ENCODE measurements around the gene TBX18.

TBX18 gene

GRCh38 chr6:84764332-84765049 is at the start of gene TBX18:
Gene TBX18, minus strand, starts transcription at chr6:84764598. Its CDS starts 417 bp downstream, at chr6:84764181.
- peak in 8 of 51 donors; percentile 7 to 33 (median 16) for DNase-seq

- no peak for DNase-seq
Observed at GRCh38 chr6:84811351-84811750, 47.0 kb upstream of the TBX18 start.

- DNase-seq: no peak
Observed at GRCh38 chr6:84809455-84809854, 45.1 kb upstream of the TBX18 start.

GRCh38 chr6:84808491-84809061 is 44.2 kb upstream of the TBX18 start:
- no peak for DNase-seq

GRCh38 chr6:84805145-84805544 is 40.7 kb upstream of the TBX18 start:
- DNase-seq: no peak

- no peak for DNase-seq
Observed at GRCh38 chr6:84804720-84805119, 40.3 kb upstream of the TBX18 start.

GRCh38 chr6:84801250-84801649 is 36.9 kb upstream of the TBX18 start:
- no peak for DNase-seq

- DNase-seq: no peak
Observed at GRCh38 chr6:84798257-84798656, 33.9 kb upstream of the TBX18 start.

- DNase-seq: no peak
Observed at GRCh38 chr6:84796343-84796742, 31.9 kb upstream of the TBX18 start.

GRCh38 chr6:84791927-84792326 is 27.5 kb upstream of the TBX18 start:
- DNase-seq: no peak

- DNase-seq: no peak
Observed at GRCh38 chr6:84791233-84791632, 26.8 kb upstream of the TBX18 start.

GRCh38 chr6:84789170-84789569 is 24.8 kb upstream of the TBX18 start:
- no peak for DNase-seq

- no peak for DNase-seq
Observed at GRCh38 chr6:84788689-84789088, 24.3 kb upstream of the TBX18 start.

- no peak for DNase-seq
Observed at GRCh38 chr6:84785671-84786070, 21.3 kb upstream of the TBX18 start.

- no peak for DNase-seq
Observed at GRCh38 chr6:84779917-84780316, 15.5 kb upstream of the TBX18 start.

GRCh38 chr6:84779380-84779779 is 15.0 kb upstream of the TBX18 start:
- DNase-seq: no peak

- no peak for DNase-seq
Observed at GRCh38 chr6:84777888-84778287, 13.5 kb upstream of the TBX18 start.

GRCh38 chr6:84776392-84776791 is 12.0 kb upstream of the TBX18 start:
- no peak for DNase-seq

GRCh38 chr6:84775751-84776150 is 11.4 kb upstream of the TBX18 start:
- DNase-seq: no peak

- no peak for DNase-seq
Observed at GRCh38 chr6:84774985-84775284, 10.5 kb upstream of the TBX18 start.

GRCh38 chr6:84774157-84774984 is 10.0 kb upstream of the TBX18 start:
- DNase-seq: peak in 3 of 51 donors; percentile 22 to 33 (median 25)

GRCh38 chr6:84773431-84774156 is 9.2 kb upstream of the TBX18 start:
- DNase-seq: no peak

Data from hypothalamus (tissue), 51 donors.